SH-SY5Y (cell line): Measurements from ENCODE around the gene MYPN.

ENCODE experiments used
- GATA2 ChIP-seq: IDR thresholded peaks from 2 replicates; pipeline ENCODE4 v1.6.1; 2011; ENCODE audit warnings: mild to moderate bottlenecking, low read depth, low read length
- GATA3 ChIP-seq: IDR thresholded peaks from 2 replicates; pipeline ENCODE4 v1.6.1; 2011; ENCODE audit warnings: low read depth, mild to moderate bottlenecking, low read length, moderate library complexity

DNA sequence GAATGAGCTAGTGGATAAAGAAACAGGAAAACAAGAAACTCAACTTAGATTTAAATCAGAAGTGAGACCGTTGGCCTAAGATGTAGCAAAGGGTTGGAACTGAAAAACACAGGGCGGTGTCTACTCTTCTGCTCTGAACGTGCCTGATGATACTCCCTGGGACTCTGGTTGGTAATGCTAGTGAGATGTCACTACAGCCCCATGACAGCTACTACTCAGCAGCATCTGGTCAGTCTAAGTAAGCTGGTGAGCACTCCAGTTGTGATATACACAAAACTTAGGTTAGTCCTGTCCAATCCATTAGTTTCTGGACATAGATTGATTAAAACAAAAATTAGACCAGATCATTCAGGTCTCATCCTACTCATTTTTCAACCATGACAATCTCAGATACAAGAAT lies 15.4 kb downstream of the MYPN start:
- TF ChIP-seq GATA3 (no peak), GATA2 (no peak)
